ENCODE data around the gene COPB1.

GRCh38 chr11:14546672-14547071 lies 47.1 kb upstream of the COPB1 start:
- TF ChIP-seq CTCF (IDR thresholded peaks at IDR 0.05; ENCODE audit: insufficient read depth, low read length, poor library complexity, severe bottlenecking) (no peak), EZH2phosphoT487 (conservative IDR thresholded peaks at IDR 0.05; ENCODE audit: low read length) (no peak)
